ENCODE data around the gene BHMT.
"Not testable (repeated sequence)": the region's sequence is repeated elsewhere in the genome, so short reads cannot be mapped to it uniquely, and the experiment has no call there.

BHMT gene

GRCh38 chr5:79119486-79119885, 7.9 kb downstream of the BHMT start:
- DNase-seq, result peak; percentile 89

DNA sequence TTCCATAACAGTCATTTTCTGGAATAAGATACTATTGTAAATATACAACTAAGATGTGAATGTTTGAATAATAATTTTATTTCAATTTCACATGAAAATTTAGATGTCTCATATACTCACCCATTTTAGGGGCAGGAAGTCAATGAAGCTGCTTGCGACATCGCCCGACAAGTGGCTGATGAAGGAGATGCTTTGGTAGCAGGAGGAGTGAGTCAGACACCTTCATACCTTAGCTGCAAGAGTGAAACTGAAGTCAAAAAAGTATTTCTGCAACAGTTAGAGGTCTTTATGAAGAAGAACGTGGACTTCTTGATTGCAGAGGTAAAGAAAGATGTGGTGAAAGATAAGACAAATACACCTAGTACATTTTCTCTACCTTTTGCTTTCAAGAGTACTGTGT, 8.6 kb downstream of the BHMT start:
- DNase-seq, result peak; percentile 47

DNA sequence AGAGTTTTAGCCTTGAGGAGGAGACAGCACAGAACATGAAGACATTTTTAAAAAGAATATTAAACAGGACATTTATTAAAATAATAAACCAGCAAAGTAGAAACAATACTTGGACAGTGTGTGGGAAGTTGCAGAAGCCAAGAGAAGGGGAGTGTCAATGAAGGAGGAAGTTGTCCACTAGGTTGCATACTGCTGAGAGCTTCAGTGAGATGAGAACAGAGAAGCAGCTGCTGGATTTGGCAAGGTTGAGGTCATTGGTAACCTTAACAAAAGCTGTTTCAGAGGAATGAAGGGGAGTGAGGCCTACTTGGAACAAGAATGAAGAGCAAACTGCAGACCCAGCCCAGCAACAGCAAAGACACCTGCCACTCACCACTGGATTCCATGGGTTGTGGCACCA, 11.4 kb downstream of the BHMT start:
- no peak for DNase-seq

DNA sequence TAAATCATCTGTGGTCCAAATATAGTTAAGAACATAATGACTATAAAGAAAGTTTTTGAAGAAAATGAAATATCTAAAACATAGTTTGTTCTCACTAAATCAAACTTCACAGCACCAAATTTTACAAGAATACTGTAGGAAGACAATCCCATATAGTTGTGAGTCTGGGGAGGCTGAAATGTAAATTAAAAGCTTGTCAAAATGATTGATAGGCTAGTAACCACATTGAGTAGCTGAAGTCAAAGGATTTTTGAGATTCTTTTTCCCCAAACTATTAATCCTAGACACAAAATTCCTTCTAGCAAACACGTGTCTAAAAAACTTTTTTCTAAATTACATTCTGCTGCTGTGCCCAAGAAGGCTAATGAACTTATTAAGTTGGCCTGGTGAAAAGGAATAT, 13.0 kb downstream of the BHMT start:
- DNase-seq, result no peak

- DNase-seq, result no peak
Measured at GRCh38 chr5:79130781-79131180, 19.2 kb downstream of the BHMT start.

DNA sequence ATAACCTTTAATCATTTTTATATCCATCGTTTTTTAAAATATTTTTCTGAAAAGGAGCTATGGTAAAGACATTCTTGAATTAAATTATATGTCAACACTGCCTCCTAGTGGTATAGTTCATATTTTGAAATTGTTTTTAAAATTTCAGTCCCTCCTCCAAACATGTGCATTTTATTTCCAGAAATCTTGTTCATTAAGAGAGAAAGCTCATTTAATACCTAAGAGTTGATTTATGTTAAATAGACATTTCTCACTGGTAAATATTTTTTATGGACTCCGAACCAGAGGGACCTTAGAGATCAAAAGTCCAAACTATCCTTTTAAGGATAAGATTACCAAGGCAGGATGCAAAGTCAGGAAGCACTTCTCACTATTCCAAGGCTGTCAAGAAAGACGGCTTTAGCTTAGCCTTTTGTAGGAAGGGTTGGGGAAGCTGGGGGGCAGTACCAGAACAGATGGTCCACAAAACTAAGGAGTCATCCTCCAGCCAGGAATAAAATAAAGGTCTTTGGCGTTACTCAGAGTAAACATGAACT, 21.6 kb downstream of the BHMT start:
- DNase-seq, result peak; percentile 72

DNA sequence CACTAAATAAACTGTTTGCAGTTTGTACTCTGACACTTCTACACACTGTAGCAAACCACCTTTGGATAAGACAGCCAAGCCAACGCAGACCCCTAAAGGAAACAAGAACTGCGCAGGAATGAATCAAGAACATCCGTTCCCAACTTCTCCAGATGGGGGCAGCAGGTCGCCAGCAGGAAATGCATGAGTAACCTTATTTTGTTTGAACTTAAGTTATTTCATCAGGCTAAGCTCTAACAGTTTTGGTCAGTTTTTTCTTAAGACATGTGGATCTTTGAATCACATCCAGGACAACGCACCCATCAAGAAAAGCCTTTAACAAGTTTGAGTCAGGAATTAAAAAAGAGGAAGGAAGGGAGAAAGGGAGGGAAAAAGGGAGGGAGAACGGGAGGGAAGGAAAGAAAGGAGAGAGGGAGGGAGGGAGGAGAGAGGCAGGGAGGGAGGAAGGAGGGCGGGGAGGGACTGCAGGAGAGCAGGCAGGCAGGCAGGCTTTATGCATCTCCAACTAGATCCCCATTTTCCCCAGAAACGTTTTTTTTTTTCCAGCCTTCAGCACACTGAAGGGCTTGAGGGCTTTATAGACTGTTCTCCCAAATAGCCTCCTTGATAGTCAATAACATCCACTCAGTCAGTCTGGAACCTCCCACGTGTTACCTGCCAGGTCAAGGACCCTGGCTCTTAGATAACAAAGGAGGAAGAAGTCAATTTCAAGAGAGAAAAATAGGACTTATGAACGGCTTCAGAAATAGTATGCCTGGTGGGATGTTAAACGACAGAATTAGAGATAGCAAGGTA, 22.2 kb downstream of the BHMT start:
- peak; percentile 93 for DNase-seq

DNA sequence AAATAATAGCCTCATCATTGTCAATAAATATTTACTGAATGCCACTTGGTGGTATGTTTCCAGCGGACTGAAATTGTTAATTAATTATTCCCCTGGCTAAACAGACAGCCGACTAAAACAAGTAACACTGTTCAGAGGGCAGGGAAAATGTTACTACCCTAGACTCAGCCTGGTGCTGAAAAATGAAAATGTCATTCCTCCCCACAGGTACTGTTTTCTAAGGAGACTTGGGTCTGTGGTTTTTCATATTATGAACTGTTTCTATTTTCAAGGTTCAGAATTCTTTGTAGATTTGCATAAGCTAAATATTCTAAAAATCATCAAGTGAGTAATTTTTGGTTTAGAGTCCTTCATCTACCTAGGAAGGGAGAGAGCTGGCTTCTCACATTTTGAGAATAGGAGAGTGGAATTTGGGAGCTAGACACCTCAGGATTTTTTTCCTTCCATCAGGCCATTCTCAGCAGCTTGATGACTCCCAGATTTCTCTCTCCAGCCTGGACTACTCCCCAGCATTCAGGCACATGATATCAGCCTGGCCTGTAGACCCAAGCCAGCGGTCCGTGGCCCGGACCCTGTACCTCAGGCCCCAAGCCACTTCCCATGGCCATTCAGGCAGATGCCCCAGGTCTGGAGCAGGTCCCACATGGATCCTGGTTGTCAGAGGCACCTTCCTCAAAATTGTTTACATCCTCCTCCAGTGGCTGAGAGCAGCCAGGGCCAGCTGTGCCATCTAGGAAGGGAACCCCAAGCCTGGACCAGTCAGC, 24.4 kb downstream of the BHMT start:
- no peak for DNase-seq

- no peak for DNase-seq
Measured at GRCh38 chr5:79136618-79137017, 25.0 kb downstream of the BHMT start.

DNA sequence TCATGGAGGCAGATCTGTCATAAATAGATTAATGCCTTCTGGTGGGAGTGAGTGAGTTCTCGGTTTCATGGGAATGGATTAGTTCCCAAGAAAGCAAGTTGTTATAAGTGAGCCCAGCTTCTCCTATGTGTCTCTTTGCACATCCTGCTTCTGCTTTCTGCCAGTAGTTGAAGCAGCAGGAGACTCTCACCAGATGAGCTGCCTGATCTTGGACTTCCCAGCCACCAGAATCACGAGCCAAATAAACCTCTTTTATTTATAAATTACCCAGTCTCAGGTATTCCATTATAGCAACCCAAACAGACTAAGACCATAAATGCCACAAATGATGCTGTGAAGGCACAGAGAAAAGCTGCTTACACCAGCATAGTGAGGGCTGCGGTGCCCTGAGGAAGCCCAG, 28.9 kb downstream of the BHMT start:
- DNase-seq, result no peak

- DNase-seq, result peak; percentile 93
Measured at GRCh38 chr5:79143684-79144379, 32.2 kb downstream of the BHMT start.

- no peak for DNase-seq
Measured at GRCh38 chr5:79147076-79147475, 35.5 kb downstream of the BHMT start.

- no peak for DNase-seq
Measured at GRCh38 chr5:79149433-79149832, 37.8 kb downstream of the BHMT start.

- DNase-seq, result no peak
Measured at GRCh38 chr5:79151942-79152671, 40.5 kb downstream of the BHMT start.

- DNase-seq, result no peak
Measured at GRCh38 chr5:79157305-79157704, 45.7 kb downstream of the BHMT start.

GRCh38 chr5:79161647-79162046, 50.0 kb downstream of the BHMT start:
- not testable (repeated sequence) for DNase-seq

DNA sequence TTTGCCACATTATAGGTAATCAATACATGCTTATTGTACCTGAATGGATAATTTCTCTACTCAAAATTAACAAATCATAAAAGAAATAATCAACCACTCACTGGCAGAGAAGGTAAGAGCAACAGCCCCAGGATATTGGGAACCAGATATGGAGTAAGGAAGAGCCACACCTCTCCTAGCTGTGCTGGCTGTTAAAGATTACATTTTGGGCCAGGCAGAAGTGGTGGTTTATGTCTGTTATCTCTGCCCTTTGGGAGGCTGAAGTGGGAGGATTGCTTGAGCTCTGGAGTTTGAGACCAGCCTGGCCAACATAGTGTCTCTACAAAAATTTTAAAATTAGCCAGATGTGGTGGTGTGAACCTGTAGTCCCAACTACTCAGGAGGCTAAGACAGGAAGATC, 56.4 kb downstream of the BHMT start:
- DNase-seq, result no peak

- DNase-seq, result no peak
Measured at GRCh38 chr5:79170661-79171060, 59.1 kb downstream of the BHMT start.

GRCh38 chr5:79171635-79172245, 60.1 kb downstream of the BHMT start:
- no peak for DNase-seq

DNA sequence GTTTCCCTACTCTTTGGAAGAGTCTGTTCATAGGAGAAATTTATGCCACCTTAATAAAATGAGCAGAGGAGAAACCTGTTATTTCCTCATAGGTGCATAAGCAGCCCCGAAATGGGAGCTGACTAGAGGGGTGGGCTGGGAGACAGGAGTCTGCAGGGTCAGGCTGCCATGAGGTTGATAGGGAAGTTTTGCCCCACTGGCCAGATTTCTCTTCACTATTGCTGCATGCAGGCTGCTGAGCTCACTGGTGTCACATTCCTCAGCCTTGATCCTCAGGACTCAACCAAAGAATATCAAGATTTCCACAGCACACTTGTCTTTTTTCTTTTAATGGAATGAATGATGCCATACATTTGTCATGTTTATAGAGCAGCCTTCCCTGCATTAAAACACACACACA, 60.7 kb downstream of the BHMT start:
- DNase-seq, result no peak

- no peak for DNase-seq
Measured at GRCh38 chr5:79173626-79174025, 62.0 kb downstream of the BHMT start.

DNA sequence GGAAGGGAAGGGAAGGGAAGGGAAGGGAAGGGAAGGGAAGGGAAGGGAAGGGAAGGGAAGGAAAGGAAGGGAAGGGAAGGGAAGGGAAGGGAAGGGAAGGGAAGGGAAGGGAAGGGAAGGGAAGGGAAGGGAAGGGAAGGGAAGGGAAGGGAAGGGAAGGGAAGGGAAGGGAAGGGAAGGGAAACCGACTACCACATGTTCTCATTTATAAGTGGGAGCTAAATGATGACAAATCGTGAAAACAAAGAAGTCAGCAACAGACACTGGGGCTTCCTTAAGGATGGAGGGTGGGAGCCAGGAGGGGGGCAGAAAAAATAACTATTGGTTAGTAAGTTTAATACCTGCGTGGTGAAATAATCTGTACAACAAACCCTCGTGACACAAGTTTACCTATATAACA, 68.8 kb downstream of the BHMT start:
- not testable (repeated sequence) for DNase-seq
